Measurements from ENCODE around the gene MAGEA9B.
"Not testable (repeated sequence)": the region's sequence is repeated elsewhere in the genome, so short reads cannot be mapped to it uniquely, and the experiment has no call there.

DNA sequence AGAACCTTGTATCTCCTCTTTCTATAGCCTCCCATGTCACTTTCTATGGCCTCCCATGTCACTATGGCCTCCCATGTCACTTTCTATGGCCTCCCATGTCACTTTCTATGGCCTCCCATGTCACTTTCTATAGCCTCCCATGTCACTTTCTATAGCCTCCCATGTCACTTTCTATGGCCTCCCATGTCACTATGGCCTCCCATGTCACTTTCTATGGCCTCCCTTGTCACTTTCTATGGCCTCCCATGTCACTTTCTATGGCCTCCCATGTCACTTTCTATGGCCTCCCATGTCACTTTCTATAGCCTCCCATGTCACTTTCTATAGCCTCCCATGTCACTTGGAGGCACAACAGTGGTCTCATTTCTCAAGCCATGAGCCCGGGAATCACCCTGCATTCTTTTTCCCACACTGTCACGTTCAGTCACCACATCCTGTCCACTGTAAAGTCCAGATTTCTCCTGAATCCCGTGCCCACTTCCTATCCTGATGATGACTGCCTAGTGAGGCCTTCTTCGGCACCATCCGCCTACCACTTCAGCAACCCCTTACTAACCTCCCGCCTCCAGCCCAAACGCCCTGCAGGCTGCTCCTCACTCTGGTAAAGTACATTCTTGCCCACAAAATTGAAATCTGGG, 18.1 kb upstream of the MAGEA9B start:
- TF ChIP-seq, protein P1, sequence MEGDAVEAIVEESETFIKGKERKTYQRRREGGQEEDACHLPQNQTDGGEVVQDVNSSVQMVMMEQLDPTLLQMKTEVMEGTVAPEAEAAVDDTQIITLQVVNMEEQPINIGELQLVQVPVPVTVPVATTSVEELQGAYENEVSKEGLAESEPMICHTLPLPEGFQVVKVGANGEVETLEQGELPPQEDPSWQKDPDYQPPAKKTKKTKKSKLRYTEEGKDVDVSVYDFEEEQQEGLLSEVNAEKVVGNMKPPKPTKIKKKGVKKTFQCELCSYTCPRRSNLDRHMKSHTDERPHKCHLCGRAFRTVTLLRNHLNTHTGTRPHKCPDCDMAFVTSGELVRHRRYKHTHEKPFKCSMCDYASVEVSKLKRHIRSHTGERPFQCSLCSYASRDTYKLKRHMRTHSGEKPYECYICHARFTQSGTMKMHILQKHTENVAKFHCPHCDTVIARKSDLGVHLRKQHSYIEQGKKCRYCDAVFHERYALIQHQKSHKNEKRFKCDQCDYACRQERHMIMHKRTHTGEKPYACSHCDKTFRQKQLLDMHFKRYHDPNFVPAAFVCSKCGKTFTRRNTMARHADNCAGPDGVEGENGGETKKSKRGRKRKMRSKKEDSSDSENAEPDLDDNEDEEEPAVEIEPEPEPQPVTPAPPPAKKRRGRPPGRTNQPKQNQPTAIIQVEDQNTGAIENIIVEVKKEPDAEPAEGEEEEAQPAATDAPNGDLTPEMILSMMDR (IDR thresholded peaks at IDR 0.05) = not testable (repeated sequence)
- not testable (repeated sequence) for TF ChIP-seq POLR2A (IDR thresholded peaks at IDR 0.05; ENCODE audit: low read depth)
